Measurements from ENCODE around the gene SSC4D.

The SSC4D gene

GRCh38 chr7:76354981-76355730, 54.3 kb downstream of the SSC4D start:
- peaks cover 79% of the 10 kb centered on the region for H4K20me1 ChIP-seq (ENCODE audit: insufficient read depth, low read length)
- H3K9ac ChIP-seq (ENCODE audit: low read length), result no peak overlapping the region
- peaks cover 86% of the 10 kb centered on the region for H3K79me2 ChIP-seq (ENCODE audit: low read length)
- no peak overlapping the region for H2AFZ ChIP-seq (ENCODE audit: low read depth, low read length)
- TF ChIP-seq CTCF (IDR thresholded peaks at IDR 0.05; ENCODE audit: low read depth, low read length), result no peak
- TF ChIP-seq EZH2phosphoT487 (IDR thresholded peaks at IDR 0.05; ENCODE audit: low read depth), result no peak
- H3K9me3 ChIP-seq (ENCODE audit: insufficient read depth, low read length), result 0 out of 2 replicates have a peak, but pooled peaks cover 4% of the 10 kb centered on the region
- H3K4me1 ChIP-seq (ENCODE audit: low read length), result peaks cover 54% of the 10 kb centered on the region
- H3K27me3 ChIP-seq (ENCODE audit: low read depth, low read length), result no peaks in the 10 kb centered on the region
- no peak overlapping the region for H3K27ac ChIP-seq (ENCODE audit: low read length)
- no peak overlapping the region for H3K4me3 ChIP-seq (ENCODE audit: low read length)
- H3K4me2 ChIP-seq (ENCODE audit: low read length), result no peak overlapping the region
- peaks cover 62% of the 10 kb centered on the region for H3K36me3 ChIP-seq (replicated peaks; ENCODE audit: low read depth, low read length)

GRCh38 chr7:76354516-76354915, 55.0 kb downstream of the SSC4D start:
- no peak overlapping the region for H3K4me3 ChIP-seq (ENCODE audit: low read length)
- H3K36me3 ChIP-seq (replicated peaks; ENCODE audit: low read depth, low read length), result peaks cover 68% of the 10 kb centered on the region
- no peak overlapping the region for H3K9ac ChIP-seq (ENCODE audit: low read length)
- H3K4me2 ChIP-seq (ENCODE audit: low read length), result no peak overlapping the region
- H3K9me3 ChIP-seq (ENCODE audit: insufficient read depth, low read length), result 0 out of 2 replicates have a peak, but pooled peaks cover 4% of the 10 kb centered on the region
- peaks cover 93% of the 10 kb centered on the region for H3K79me2 ChIP-seq (ENCODE audit: low read length)
- no peak overlapping the region for H2AFZ ChIP-seq (ENCODE audit: low read depth, low read length)
- TF ChIP-seq EZH2phosphoT487 (IDR thresholded peaks at IDR 0.05; ENCODE audit: low read depth) (no peak), CTCF (IDR thresholded peaks at IDR 0.05; ENCODE audit: low read depth, low read length) (no peak)
- H4K20me1 ChIP-seq (ENCODE audit: insufficient read depth, low read length), result peaks cover 85% of the 10 kb centered on the region
- no peaks in the 10 kb centered on the region for H3K27me3 ChIP-seq (ENCODE audit: low read depth, low read length)
- no peak overlapping the region for H3K27ac ChIP-seq (ENCODE audit: low read length)
- H3K4me1 ChIP-seq (ENCODE audit: low read length), result peaks cover 49% of the 10 kb centered on the region

- Histone ChIP-seq H3K4me2 (ENCODE audit: low read length) (no peak overlapping the region), H2AFZ (ENCODE audit: low read depth, low read length) (no peak overlapping the region), H3K4me3 (ENCODE audit: low read length) (no peak overlapping the region), H3K9me3 (ENCODE audit: insufficient read depth, low read length) (0 out of 2 replicates have a peak, but pooled peaks cover 4% of the 10 kb centered on the region), H3K4me1 (ENCODE audit: low read length) (peaks cover 49% of the 10 kb centered on the region), H3K27me3 (ENCODE audit: low read depth, low read length) (no peaks in the 10 kb centered on the region), H4K20me1 (ENCODE audit: insufficient read depth, low read length) (peaks cover 91% of the 10 kb centered on the region), H3K9ac (ENCODE audit: low read length) (no peak overlapping the region), H3K27ac (ENCODE audit: low read length) (no peak overlapping the region), H3K36me3 (replicated peaks; ENCODE audit: low read depth, low read length) (peaks cover 74% of the 10 kb centered on the region), H3K79me2 (ENCODE audit: low read length) (peaks cover 100% of the 10 kb centered on the region)
- no peak for TF ChIP-seq CTCF (IDR thresholded peaks at IDR 0.05; ENCODE audit: low read depth, low read length)
- TF ChIP-seq EZH2phosphoT487 (IDR thresholded peaks at IDR 0.05; ENCODE audit: low read depth), result no peak
These were observed 55.8 kb downstream of the SSC4D start for GRCh38 chr7:76353744-76354143.

- H3K4me2 ChIP-seq (ENCODE audit: low read length), result peak overlapping the region; percentile 60
- H4K20me1 ChIP-seq (ENCODE audit: insufficient read depth, low read length), result peaks cover 98% of the 10 kb centered on the region
- H3K4me3 ChIP-seq (ENCODE audit: low read length), result no peak overlapping the region
- peaks cover 100% of the 10 kb centered on the region for H3K79me2 ChIP-seq (ENCODE audit: low read length)
- H3K27me3 ChIP-seq (ENCODE audit: low read depth, low read length), result no peaks in the 10 kb centered on the region
- peak overlapping the region; percentile 45 for H3K27ac ChIP-seq (ENCODE audit: low read length)
- H3K36me3 ChIP-seq (replicated peaks; ENCODE audit: low read depth, low read length), result peaks cover 77% of the 10 kb centered on the region
- H3K4me1 ChIP-seq (ENCODE audit: low read length), result peaks cover 48% of the 10 kb centered on the region
- no peak overlapping the region for H2AFZ ChIP-seq (ENCODE audit: low read depth, low read length)
- H3K9me3 ChIP-seq (ENCODE audit: insufficient read depth, low read length), result 0 out of 2 replicates have a peak, but pooled peaks cover 4% of the 10 kb centered on the region
- H3K9ac ChIP-seq (ENCODE audit: low read length), result no peak overlapping the region
- TF ChIP-seq CTCF (IDR thresholded peaks at IDR 0.05; ENCODE audit: low read depth, low read length), result no peak
These were observed 57.3 kb downstream of the SSC4D start for GRCh38 chr7:76352193-76352592.
